NB4 (cell line): ENCODE results near the gene DLG1.

Source experiments
- POLR2A ChIP-seq: IDR thresholded peaks from 2 replicates; pipeline ENCODE4 v1.6.1; 2011; ENCODE audit warnings: mild to moderate bottlenecking; ENCODE audit not compliant: insufficient read length; ENCODE audit errors: extremely low read depth
- TF ChIP-seq, protein P1 (sequence below): IDR thresholded peaks from one replicate; pipeline ENCODE4 v1.5.1; 2012; ENCODE audit warnings: low read depth, low read length

DNA sequence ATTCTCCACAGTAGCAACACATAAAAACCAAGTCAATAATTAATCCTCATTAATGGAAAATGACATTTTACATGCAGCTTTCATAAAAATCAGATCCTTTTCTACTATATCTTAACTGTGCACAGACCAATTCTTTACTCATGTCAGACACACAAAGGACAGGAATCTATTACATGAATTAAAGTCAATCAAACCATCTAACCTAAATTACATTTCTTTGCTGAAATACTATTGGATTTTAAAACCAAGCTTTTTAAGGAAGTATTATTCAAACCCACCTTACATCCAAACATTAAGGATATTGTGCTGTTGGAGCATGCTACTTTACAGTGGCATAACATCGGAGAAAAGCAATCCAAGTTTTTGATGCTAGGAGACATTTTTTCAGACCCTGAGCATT, 72.8 kb downstream of the DLG1 start:
- TF ChIP-seq, protein P1, sequence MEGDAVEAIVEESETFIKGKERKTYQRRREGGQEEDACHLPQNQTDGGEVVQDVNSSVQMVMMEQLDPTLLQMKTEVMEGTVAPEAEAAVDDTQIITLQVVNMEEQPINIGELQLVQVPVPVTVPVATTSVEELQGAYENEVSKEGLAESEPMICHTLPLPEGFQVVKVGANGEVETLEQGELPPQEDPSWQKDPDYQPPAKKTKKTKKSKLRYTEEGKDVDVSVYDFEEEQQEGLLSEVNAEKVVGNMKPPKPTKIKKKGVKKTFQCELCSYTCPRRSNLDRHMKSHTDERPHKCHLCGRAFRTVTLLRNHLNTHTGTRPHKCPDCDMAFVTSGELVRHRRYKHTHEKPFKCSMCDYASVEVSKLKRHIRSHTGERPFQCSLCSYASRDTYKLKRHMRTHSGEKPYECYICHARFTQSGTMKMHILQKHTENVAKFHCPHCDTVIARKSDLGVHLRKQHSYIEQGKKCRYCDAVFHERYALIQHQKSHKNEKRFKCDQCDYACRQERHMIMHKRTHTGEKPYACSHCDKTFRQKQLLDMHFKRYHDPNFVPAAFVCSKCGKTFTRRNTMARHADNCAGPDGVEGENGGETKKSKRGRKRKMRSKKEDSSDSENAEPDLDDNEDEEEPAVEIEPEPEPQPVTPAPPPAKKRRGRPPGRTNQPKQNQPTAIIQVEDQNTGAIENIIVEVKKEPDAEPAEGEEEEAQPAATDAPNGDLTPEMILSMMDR, result no peak
- no peak for TF ChIP-seq POLR2A
